Colon (tissue), 2 donors: ENCODE results near the gene TMEM175.

Experiments
- FAIRE-seq: peaks from 2 replicates; lab custom pipeline; 2012; peaks lifted over from hg19 to GRCh38; lab: Jason Lieb, UNC
- donor health status: control.
- donor health status: control.

TMEM175 gene

GRCh38 chr4:946517-947471 is 14.5 kb downstream of the TMEM175 start:
- FAIRE-seq, result no peak

GRCh38 chr4:947491-947971 is 15.3 kb downstream of the TMEM175 start:
- no peak for FAIRE-seq

- FAIRE-seq, result no peak
Observed at GRCh38 chr4:948101-948935, 16.1 kb downstream of the TMEM175 start.

GRCh38 chr4:948936-949300 is 16.7 kb downstream of the TMEM175 start:
- FAIRE-seq, result no peak

GRCh38 chr4:949656-950055 is 17.4 kb downstream of the TMEM175 start:
- no peak for FAIRE-seq

GRCh38 chr4:950136-951020 is 18.1 kb downstream of the TMEM175 start:
- FAIRE-seq, result no peak

- FAIRE-seq, result no peak
Observed at GRCh38 chr4:951186-951585, 18.9 kb downstream of the TMEM175 start.

GRCh38 chr4:951594-952468 is 19.6 kb downstream of the TMEM175 start:
- no peak for FAIRE-seq

GRCh38 chr4:952881-953573 is 20.8 kb downstream of the TMEM175 start:
- FAIRE-seq, result no peak

GRCh38 chr4:953574-953915 is 21.3 kb downstream of the TMEM175 start:
- no peak for FAIRE-seq

- FAIRE-seq, result no peak
Observed at GRCh38 chr4:954211-955020, 22.2 kb downstream of the TMEM175 start.

- FAIRE-seq, result no peak
Observed at GRCh38 chr4:955161-955921, 23.1 kb downstream of the TMEM175 start.

GRCh38 chr4:955931-956381 is 23.7 kb downstream of the TMEM175 start:
- no peak for FAIRE-seq

GRCh38 chr4:956531-957230 is 24.4 kb downstream of the TMEM175 start:
- FAIRE-seq, result no peak

GRCh38 chr4:957231-957580 is 24.9 kb downstream of the TMEM175 start:
- FAIRE-seq, result no peak

GRCh38 chr4:957581-958313 is 25.5 kb downstream of the TMEM175 start:
- no peak for FAIRE-seq

GRCh38 chr4:958314-958665 is 26.0 kb downstream of the TMEM175 start:
- FAIRE-seq, result no peak
